Measurements from ENCODE around the gene BCL11A.
"Not testable (repeated sequence)": the region's sequence is repeated elsewhere in the genome, so short reads cannot be mapped to it uniquely, and the experiment has no call there.

BCL11A gene

GRCh38 chr2:60426880-60427279 is 126.6 kb downstream of the BCL11A start:
- peaks cover 3% of the 10 kb centered on the region; the same call in 1 of the 2 replicates for H3K36me3 ChIP-seq (ENCODE audit: control insufficient read depth, insufficient read depth, low read length)

GRCh38 chr2:60426341-60426740 is 127.1 kb downstream of the BCL11A start:
- Histone ChIP-seq H3K27me3 (ENCODE audit: control insufficient read depth, insufficient read depth, low read length) (no peaks in the 10 kb centered on the region), H3K9ac (ENCODE audit: low read depth, low read length) (no peak overlapping the region), H3K4me3 (ENCODE audit: low read depth, low read length) (no peak overlapping the region), H3K9me3 (ENCODE audit: control insufficient read depth, insufficient read depth, low read length) (no peaks in the 10 kb centered on the region), H3K4me1 (ENCODE audit: control insufficient read depth, insufficient read depth, low read length) (peaks cover 18% of the 10 kb centered on the region), H3K36me3 (ENCODE audit: control insufficient read depth, insufficient read depth, low read length) (peaks cover 3% of the 10 kb centered on the region; the same call in 1 of the 2 replicates), H3K27ac (ENCODE audit: low read depth, low read length) (no peak overlapping the region)

More at GRCh38 chr2:60426880-60427279, 126.6 kb downstream of the BCL11A start:
- no peaks in the 10 kb centered on the region for H3K9me3 ChIP-seq (ENCODE audit: control insufficient read depth, insufficient read depth, low read length)
- H3K27ac ChIP-seq (ENCODE audit: low read depth, low read length) = no peak overlapping the region
- H3K4me3 ChIP-seq (ENCODE audit: low read depth, low read length) = no peak overlapping the region
- H3K4me1 ChIP-seq (ENCODE audit: control insufficient read depth, insufficient read depth, low read length) = peaks cover 18% of the 10 kb centered on the region
- no peaks in the 10 kb centered on the region for H3K27me3 ChIP-seq (ENCODE audit: control insufficient read depth, insufficient read depth, low read length)
- H3K9ac ChIP-seq (ENCODE audit: low read depth, low read length) = no peak overlapping the region

- Histone ChIP-seq H3K4me3 (ENCODE audit: low read depth, low read length) (no peak overlapping the region), H3K27me3 (ENCODE audit: control insufficient read depth, insufficient read depth, low read length) (no peaks in the 10 kb centered on the region), H3K36me3 (ENCODE audit: control insufficient read depth, insufficient read depth, low read length) (peaks cover 3% of the 10 kb centered on the region; the same call in 1 of the 2 replicates), H3K9me3 (ENCODE audit: control insufficient read depth, insufficient read depth, low read length) (no peaks in the 10 kb centered on the region), H3K27ac (ENCODE audit: low read depth, low read length) (no peak overlapping the region), H3K4me1 (ENCODE audit: control insufficient read depth, insufficient read depth, low read length) (peaks cover 18% of the 10 kb centered on the region), H3K9ac (ENCODE audit: low read depth, low read length) (no peak overlapping the region)
Observed at GRCh38 chr2:60424233-60424632, 129.2 kb downstream of the BCL11A start.

- Histone ChIP-seq H3K36me3 (ENCODE audit: control insufficient read depth, insufficient read depth, low read length) (peaks cover 3% of the 10 kb centered on the region; the same call in 1 of the 2 replicates), H3K27me3 (ENCODE audit: control insufficient read depth, insufficient read depth, low read length) (no peaks in the 10 kb centered on the region), H3K9ac (ENCODE audit: low read depth, low read length) (no peak overlapping the region), H3K27ac (ENCODE audit: low read depth, low read length) (peak overlapping the region; percentile 42), H3K4me3 (ENCODE audit: low read depth, low read length) (no peak overlapping the region), H3K9me3 (ENCODE audit: control insufficient read depth, insufficient read depth, low read length) (no peaks in the 10 kb centered on the region), H3K4me1 (ENCODE audit: control insufficient read depth, insufficient read depth, low read length) (peaks cover 18% of the 10 kb centered on the region)
Observed at GRCh38 chr2:60423505-60423904, 129.9 kb downstream of the BCL11A start.

- peaks cover 18% of the 10 kb centered on the region for H3K4me1 ChIP-seq (ENCODE audit: control insufficient read depth, insufficient read depth, low read length)
- no peak overlapping the region; the same call in 1 of the 2 replicates for H3K4me3 ChIP-seq (ENCODE audit: low read depth, low read length)
- no peaks in the 10 kb centered on the region; the same call in 1 of the 2 replicates for H3K27me3 ChIP-seq (ENCODE audit: control insufficient read depth, insufficient read depth, low read length)
- H3K36me3 ChIP-seq (ENCODE audit: control insufficient read depth, insufficient read depth, low read length) = peaks cover 3% of the 10 kb centered on the region; the same call in 1 of the 2 replicates
- peak overlapping the region; percentile 42 for H3K27ac ChIP-seq (ENCODE audit: low read depth, low read length)
- H3K9me3 ChIP-seq (ENCODE audit: control insufficient read depth, insufficient read depth, low read length) = no peaks in the 10 kb centered on the region
- 0 out of 2 replicates have a peak overlapping the region, but pooled peaks have one; percentile 35 for H3K9ac ChIP-seq (ENCODE audit: low read depth, low read length)
Observed at GRCh38 chr2:60422826-60423483, 130.5 kb downstream of the BCL11A start.

GRCh38 chr2:60417210-60417609 is 136.2 kb downstream of the BCL11A start:
- Histone ChIP-seq H3K4me1 (ENCODE audit: control insufficient read depth, insufficient read depth, low read length) (peaks cover 16% of the 10 kb centered on the region), H3K27ac (ENCODE audit: low read depth, low read length) (peak overlapping the region; percentile 80)
- not testable (repeated sequence) for H3K9me3 ChIP-seq (ENCODE audit: control insufficient read depth, insufficient read depth, low read length); H3K4me3 ChIP-seq (ENCODE audit: low read depth, low read length); H3K36me3 ChIP-seq (ENCODE audit: control insufficient read depth, insufficient read depth, low read length); H3K9ac ChIP-seq (ENCODE audit: low read depth, low read length); H3K27me3 ChIP-seq (ENCODE audit: control insufficient read depth, insufficient read depth, low read length)

- H3K4me1 ChIP-seq (ENCODE audit: control insufficient read depth, insufficient read depth, low read length) = peaks cover 24% of the 10 kb centered on the region
- no peak overlapping the region for H3K4me3 ChIP-seq (ENCODE audit: low read depth, low read length)
- no peaks in the 10 kb centered on the region for H3K36me3 ChIP-seq (ENCODE audit: control insufficient read depth, insufficient read depth, low read length)
- H3K9ac ChIP-seq (ENCODE audit: low read depth, low read length) = no peak overlapping the region
- H3K9me3 ChIP-seq (ENCODE audit: control insufficient read depth, insufficient read depth, low read length) = 0 out of 2 replicates have a peak, but pooled peaks cover 3% of the 10 kb centered on the region
- H3K27me3 ChIP-seq (ENCODE audit: control insufficient read depth, insufficient read depth, low read length) = peaks cover 3% of the 10 kb centered on the region; the same call in 1 of the 2 replicates
- H3K27ac ChIP-seq (ENCODE audit: low read depth, low read length) = peak overlapping the region; percentile 80
Observed at GRCh38 chr2:60416221-60417008, 137.0 kb downstream of the BCL11A start.

GRCh38 chr2:60415814-60416213 is 137.6 kb downstream of the BCL11A start:
- Histone ChIP-seq H3K9ac (ENCODE audit: low read depth, low read length) (no peak overlapping the region), H3K4me3 (ENCODE audit: low read depth, low read length) (no peak overlapping the region), H3K27me3 (ENCODE audit: control insufficient read depth, insufficient read depth, low read length) (peaks cover 3% of the 10 kb centered on the region; the same call in 1 of the 2 replicates), H3K9me3 (ENCODE audit: control insufficient read depth, insufficient read depth, low read length) (0 out of 2 replicates have a peak, but pooled peaks cover 3% of the 10 kb centered on the region), H3K4me1 (ENCODE audit: control insufficient read depth, insufficient read depth, low read length) (peaks cover 30% of the 10 kb centered on the region), H3K27ac (ENCODE audit: low read depth, low read length) (no peak overlapping the region), H3K36me3 (ENCODE audit: control insufficient read depth, insufficient read depth, low read length) (no peaks in the 10 kb centered on the region)

- H3K4me3 ChIP-seq (ENCODE audit: low read depth, low read length) = no peak overlapping the region
- H3K27ac ChIP-seq (ENCODE audit: low read depth, low read length) = no peak overlapping the region
- H3K36me3 ChIP-seq (ENCODE audit: control insufficient read depth, insufficient read depth, low read length) = no peaks in the 10 kb centered on the region
- peaks cover 3% of the 10 kb centered on the region; the same call in 1 of the 2 replicates for H3K27me3 ChIP-seq (ENCODE audit: control insufficient read depth, insufficient read depth, low read length)
- H3K9me3 ChIP-seq (ENCODE audit: control insufficient read depth, insufficient read depth, low read length) = 0 out of 2 replicates have a peak, but pooled peaks cover 3% of the 10 kb centered on the region
- no peak overlapping the region for H3K9ac ChIP-seq (ENCODE audit: low read depth, low read length)
- peaks cover 40% of the 10 kb centered on the region for H3K4me1 ChIP-seq (ENCODE audit: control insufficient read depth, insufficient read depth, low read length)
Observed at GRCh38 chr2:60414495-60415138, 138.8 kb downstream of the BCL11A start.

- Histone ChIP-seq H3K4me1 (ENCODE audit: control insufficient read depth, insufficient read depth, low read length) (peaks cover 45% of the 10 kb centered on the region), H3K36me3 (ENCODE audit: control insufficient read depth, insufficient read depth, low read length) (no peaks in the 10 kb centered on the region), H3K27me3 (ENCODE audit: control insufficient read depth, insufficient read depth, low read length) (peaks cover 3% of the 10 kb centered on the region; the same call in 1 of the 2 replicates), H3K4me3 (ENCODE audit: low read depth, low read length) (no peak overlapping the region), H3K9ac (ENCODE audit: low read depth, low read length) (no peak overlapping the region), H3K9me3 (ENCODE audit: control insufficient read depth, insufficient read depth, low read length) (0 out of 2 replicates have a peak, but pooled peaks cover 3% of the 10 kb centered on the region), H3K27ac (ENCODE audit: low read depth, low read length) (no peak overlapping the region)
Observed at GRCh38 chr2:60413814-60414168, 139.7 kb downstream of the BCL11A start.

All from HUES48 (cell line).